Neuronal stem cell (in vitro differentiated cells): ENCODE results near the gene CDK5RAP3.
"Not testable (repeated sequence)": the region's sequence is repeated elsewhere in the genome, so short reads cannot be mapped to it uniquely, and the experiment has no call there.

ENCODE experiments used
- DNase-seq: peaks from one replicate; pipeline ENCODE4 v3.0.0-alpha.2; 2013; ENCODE audit warnings: low spot score
- H2AFZ ChIP-seq: one replicate; pipeline ENCODE4 v1.6.1; 2013; ENCODE audit warnings: mild to moderate bottlenecking, low read length, inconsistent platforms
- H2AK5ac ChIP-seq: 2 replicates; pipeline ENCODE4 v1.6.1; 2013; ENCODE audit warnings: low read depth, mild to moderate bottlenecking, inconsistent platforms, low read length, moderate library complexity, mixed read lengths
- H2BK120ac ChIP-seq: 2 replicates; pipeline ENCODE4 v1.6.1; 2013; ENCODE audit warnings: low read depth, mild to moderate bottlenecking, inconsistent platforms, low read length, moderate library complexity, mixed read lengths
- H2BK12ac ChIP-seq: one replicate; pipeline ENCODE4 v1.6.1; 2013; ENCODE audit warnings: low read length, inconsistent platforms
- H2BK15ac ChIP-seq: 2 replicates; pipeline ENCODE4 v1.6.1; 2013; ENCODE audit warnings: mild to moderate bottlenecking, low read length, inconsistent platforms, mixed read lengths
- H2BK5ac ChIP-seq: one replicate; pipeline ENCODE4 v1.6.1; 2013; ENCODE audit warnings: inconsistent platforms, mild to moderate bottlenecking, low read length, moderate library complexity
- H3K14ac ChIP-seq: one replicate; pipeline ENCODE4 v1.6.1; 2013; ENCODE audit warnings: low read length, inconsistent platforms
- H3K18ac ChIP-seq: 2 replicates; pipeline ENCODE4 v1.6.1; 2013; ENCODE audit warnings: low read length, inconsistent platforms
- H3K23ac ChIP-seq: 2 replicates; pipeline ENCODE4 v1.6.1; 2013; ENCODE audit warnings: low read depth, mild to moderate bottlenecking, mixed read lengths, low read length, inconsistent platforms; ENCODE audit not compliant: poor library complexity
- H3K27ac ChIP-seq: replicated peaks from 3 replicates; pipeline ENCODE4 v1.5.1; 2013; ENCODE audit warnings: low read length, inconsistent platforms
- H3K27me3 ChIP-seq, 3 experiments: 2 replicates each; pipeline ENCODE4 v1.6.1; 2013; ENCODE audit warnings: low read length in 3 of 3, mild to moderate bottlenecking in 2 of 3, inconsistent platforms in 1 of 3, low read depth in 1 of 3, mixed read lengths in 1 of 3, moderate library complexity in 1 of 3; ENCODE audit not compliant: control insufficient read depth in 3 of 3, insufficient read depth in 3 of 3
- H3K36me3 ChIP-seq, 2 donors: replicated peaks in 1 of 2; 2 replicates each; pipeline ENCODE4 v1.6.1; 2013; ENCODE audit warnings: low read length in 2 of 2; ENCODE audit not compliant: control insufficient read depth in 2 of 2, insufficient read depth in 2 of 2
- H3K4ac ChIP-seq: 2 replicates; pipeline ENCODE4 v1.6.1; 2013; ENCODE audit warnings: inconsistent platforms, mild to moderate bottlenecking, low read length, moderate library complexity
- H3K4me1 ChIP-seq, 2 donors: 1 replicate in 1 of 2; 2 replicates in 1 of 2; pipeline ENCODE4 v1.6.1; 2013; ENCODE audit warnings: low read length in 2 of 2, low read depth in 1 of 2; ENCODE audit not compliant: control insufficient read depth in 2 of 2, insufficient read depth in 1 of 2
- H3K4me2 ChIP-seq: one replicate; pipeline ENCODE4 v1.6.1; 2013; ENCODE audit warnings: mild to moderate bottlenecking, low read length, inconsistent platforms; ENCODE audit not compliant: insufficient read depth, poor library complexity, severe bottlenecking
- H3K4me3 ChIP-seq, 2 donors: 2 replicates each; pipeline ENCODE4 v1.5.1; 2013; ENCODE audit warnings: low read length in 2 of 2, mild to moderate bottlenecking in 2 of 2, inconsistent platforms in 1 of 2, moderate library complexity in 1 of 2
- H3K79me1 ChIP-seq: one replicate; pipeline ENCODE4 v1.6.1; 2013; ENCODE audit warnings: low read depth, mild to moderate bottlenecking, inconsistent platforms, low read length, moderate library complexity
- H3K9ac ChIP-seq: one replicate; pipeline ENCODE4 v1.6.1; 2013; ENCODE audit warnings: mild to moderate bottlenecking, low read depth, low read length, inconsistent platforms; ENCODE audit not compliant: poor library complexity
- H3K9me3 ChIP-seq, 2 donors: replicated peaks in 1 of 2; 2 replicates each; pipeline versions ENCODE3 to v1.6.1; 2013; ENCODE audit warnings: low read length in 2 of 2, mild to moderate bottlenecking in 2 of 2, inconsistent platforms in 1 of 2, low read depth in 1 of 2, mixed read lengths in 1 of 2, moderate library complexity in 1 of 2; ENCODE audit not compliant: control insufficient read depth in 2 of 2, insufficient read depth in 1 of 2
- H4K8ac ChIP-seq: one replicate; pipeline ENCODE4 v1.6.1; 2013; ENCODE audit warnings: low read depth, mild to moderate bottlenecking, inconsistent platforms, low read length, moderate library complexity
- H4K91ac ChIP-seq: one replicate; pipeline ENCODE4 v1.6.1; 2013; ENCODE audit warnings: low read length, low read depth, mild to moderate bottlenecking, inconsistent platforms; ENCODE audit not compliant: poor library complexity
- WGBS, 2 donors: extraction: QIAGEN DNeasy Blood & Tissue Kit; methylation state at CpG; one replicate each; pipeline ENCODE4 v1.1.7; 2013; ENCODE audit warnings: missing lambda C conversion rate in 2 of 2, mixed read lengths in 1 of 2; ENCODE audit not compliant: insufficient read length in 2 of 2, insufficient replicate concordance in 1 of 2; ENCODE audit errors: extremely low coverage in 2 of 2; 5-methylcytosine and 5-hydroxymethylcytosine counted together

The CDK5RAP3 gene

DNA sequence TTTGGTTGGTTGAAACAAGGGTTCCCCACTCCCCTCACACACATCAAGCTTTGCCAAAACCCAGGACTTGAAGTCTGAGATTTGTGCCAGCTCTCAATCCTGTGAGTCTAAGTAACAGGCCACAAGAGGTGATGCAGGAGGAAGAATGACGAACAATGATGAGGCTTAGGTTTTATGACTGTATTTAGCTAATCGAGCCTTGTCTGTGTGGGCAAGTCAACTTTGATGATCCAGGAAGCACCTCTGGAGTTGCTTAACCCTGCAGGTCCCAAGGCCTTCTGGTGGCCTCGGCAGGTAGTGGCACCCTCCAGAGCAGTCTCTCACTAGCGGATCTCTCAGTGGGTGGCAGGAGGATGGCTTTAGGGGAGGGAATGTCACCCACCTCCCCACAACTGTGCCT lies 28.7 kb downstream of the CDK5RAP3 start:
- Histone ChIP-seq H2BK12ac (no peak overlapping the region), H3K23ac (no peak overlapping the region), H3K18ac (peak overlapping the region; percentile 15), H3K36me3 (no peaks in the 10 kb centered on the region), H4K91ac (no peak overlapping the region), H3K79me1 (no peaks in the 10 kb centered on the region), H2AK5ac (no peak overlapping the region), H2AFZ (no peak overlapping the region), H3K27ac (no peak overlapping the region), H3K27me3 (no peaks in the 10 kb centered on the region), H3K14ac (no peak overlapping the region), H3K9me3 (no peaks in the 10 kb centered on the region), H2BK120ac (no peak overlapping the region), H2BK5ac (peak overlapping the region; percentile 15), H3K4me1 (peaks cover 45 to 60% of the 10 kb centered on the region in 2 donors), H4K8ac (no peak overlapping the region), H3K9ac (no peak overlapping the region), H3K4me3 (no peak overlapping the region), H3K4ac (peak overlapping the region; percentile 14), H2BK15ac (no peak overlapping the region), H3K4me2 (no peak overlapping the region)
- DNase-seq: no peak
- WGBS, 2 donors: no CpG with 5 or more reads among the region's 4 CpGs

DNA sequence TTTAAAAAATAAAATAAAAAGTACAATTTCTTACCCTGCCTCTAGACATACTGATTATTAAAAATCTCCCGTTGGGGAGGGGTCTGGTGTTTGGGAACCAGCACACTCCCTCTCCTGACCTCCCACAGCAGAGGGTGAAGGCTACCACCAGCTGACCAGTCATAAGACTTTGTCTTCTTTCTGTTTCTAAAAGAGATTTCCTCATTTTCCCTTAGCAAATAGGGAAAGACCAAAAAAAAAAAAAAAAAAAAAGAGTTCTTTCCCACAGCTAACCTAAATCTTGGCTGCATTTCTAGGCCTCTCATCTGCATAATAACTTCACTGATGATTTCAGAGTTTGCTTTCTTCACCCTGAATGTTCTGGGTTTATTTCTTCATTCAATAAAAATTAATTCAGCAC lies 30.3 kb downstream of the CDK5RAP3 start:
- Histone ChIP-seq H3K4me3 (no peak overlapping the region), H3K36me3 (no peaks in the 10 kb centered on the region), H2AFZ (no peak overlapping the region), H3K18ac (no peak overlapping the region), H3K9me3 (no peaks in the 10 kb centered on the region), H4K91ac (no peak overlapping the region), H4K8ac (no peak overlapping the region), H3K4me2 (no peak overlapping the region), H2AK5ac (no peak overlapping the region), H3K9ac (no peak overlapping the region), H3K14ac (no peak overlapping the region), H2BK12ac (no peak overlapping the region), H3K27me3 (no peaks in the 10 kb centered on the region), H3K27ac (no peak overlapping the region), H3K4me1 (peaks cover 44 to 59% of the 10 kb centered on the region in 2 donors), H2BK15ac (no peak overlapping the region), H2BK5ac (no peak overlapping the region), H3K79me1 (no peaks in the 10 kb centered on the region), H3K4ac (no peak overlapping the region), H3K23ac (no peak overlapping the region), H2BK120ac (no peak overlapping the region)
- no CpG with 5 or more reads among the region's 1 CpG for WGBS, 2 donors
- DNase-seq: no peak

DNA sequence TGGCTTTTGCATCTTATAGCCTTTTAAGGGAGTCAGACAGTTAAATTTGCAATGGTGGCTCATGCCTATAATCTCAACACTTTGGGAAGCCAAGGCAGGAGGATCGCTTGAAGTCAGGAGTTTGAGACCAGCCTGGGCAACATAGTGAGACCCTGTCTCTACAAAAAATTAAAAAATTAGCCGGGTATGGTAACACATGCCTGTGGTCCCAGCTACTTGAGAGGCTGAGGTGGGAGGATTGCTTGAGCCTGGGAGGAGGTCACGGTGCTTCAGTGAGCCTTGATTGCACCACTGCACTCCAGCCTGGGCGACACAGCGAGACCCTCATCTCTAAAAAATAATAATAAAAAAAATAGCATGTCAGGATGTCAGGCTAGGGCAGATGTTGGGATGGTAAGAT lies 30.7 kb downstream of the CDK5RAP3 start:
- not testable (repeated sequence) for DNase-seq, H2BK12ac ChIP-seq, H4K91ac ChIP-seq, H3K27me3 ChIP-seq, H3K9ac ChIP-seq, H4K8ac ChIP-seq, H3K14ac ChIP-seq, H3K9me3 ChIP-seq, H2AFZ ChIP-seq, H3K4me2 ChIP-seq, H3K79me1 ChIP-seq, H2BK120ac ChIP-seq, H3K36me3 ChIP-seq, H3K23ac ChIP-seq, H3K4me3 ChIP-seq, H3K4ac ChIP-seq, H2BK15ac ChIP-seq, H3K18ac ChIP-seq
- Histone ChIP-seq H3K27ac (peak overlapping the region; percentile 98), H2BK5ac (peak overlapping the region; percentile 9), H3K4me1 (peaks cover 39 to 55% of the 10 kb centered on the region in 2 donors), H2AK5ac (peak overlapping the region; percentile 51)
- WGBS, 2 donors: no CpG with 5 or more reads among the region's 5 CpGs

DNA sequence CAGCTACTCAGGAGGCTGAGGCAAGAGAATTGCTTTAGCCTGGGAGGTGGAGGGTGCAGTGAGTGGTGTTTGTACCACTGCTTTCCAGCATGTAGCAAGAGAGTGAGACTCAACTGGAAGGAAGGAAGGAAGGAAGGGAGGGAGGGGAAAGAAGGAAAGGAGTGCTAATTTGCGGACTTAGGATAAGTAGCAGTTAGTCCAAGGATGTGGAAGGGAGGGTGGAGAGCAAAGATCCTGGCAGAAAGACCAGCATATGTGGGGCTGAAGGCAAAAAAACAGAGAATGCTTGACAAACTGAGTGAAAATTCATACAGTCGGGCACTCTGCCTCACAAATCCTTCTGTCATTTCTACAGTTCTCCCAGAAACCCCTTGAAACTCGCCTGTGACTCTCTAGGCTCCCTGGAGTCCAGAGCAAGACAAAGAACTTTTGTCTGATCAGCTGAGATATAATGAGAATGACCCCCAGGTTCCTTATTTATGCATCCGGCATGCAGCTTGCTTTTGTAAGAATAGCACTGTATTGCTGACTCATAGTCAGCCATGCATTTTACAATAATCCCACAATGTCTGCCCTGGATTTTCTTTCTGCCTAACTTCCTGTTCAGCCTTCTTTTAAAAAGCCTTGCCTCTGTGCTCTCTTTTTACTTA lies 31.5 kb downstream of the CDK5RAP3 start:
- Histone ChIP-seq H2BK12ac (no peak overlapping the region), H2AFZ (no peak overlapping the region), H3K23ac (no peak overlapping the region), H4K8ac (no peak overlapping the region), H2BK15ac (peak overlapping the region; percentile 43), H2BK120ac (no peak overlapping the region), H2BK5ac (peak overlapping the region; percentile 9), H3K18ac (peak overlapping the region; percentile 79), H3K4me3 (no peak overlapping the region), H3K14ac (no peak overlapping the region), H3K27ac (peak overlapping the region; percentile 98), H3K79me1 (no peaks in the 10 kb centered on the region), H2AK5ac (peak overlapping the region; percentile 20), H3K36me3 (no peaks in the 10 kb centered on the region), H3K9me3 (no peaks in the 10 kb centered on the region), H3K4me1 (peaks cover 38 to 61% of the 10 kb centered on the region in 2 donors), H3K27me3 (no peaks in the 10 kb centered on the region), H3K4ac (no peak overlapping the region), H3K4me2 (no peak overlapping the region), H3K9ac (no peak overlapping the region), H4K91ac (peak overlapping the region; percentile 61)
- DNase-seq: no peak
- no CpG with 5 or more reads among the region's 4 CpGs for WGBS, 2 donors
